ENCODE results near the gene RPA1. TPM values are rescaled to one million over a fixed set of nuclear protein-coding genes. Genes with fewer than 3 reads are reported as not detected.

Gene RPA1
- total and polyA plus RNA-seq, 9 of the 15 experiments (the other 6 are each of a cell fraction or from before 2014, with no cell fraction given): 25.2 to 125 (median 47.4) TPM

- POLR2A ChIA-PET: interaction anchor here (0.6 to 1.4 kb wide), 2 partner anchors 10 to 38 kb away, joined by 3 to 4 read pairs; no protein-coding TSS in a partner anchor
- Histone ChIP-seq H3K9me3 (replicated peaks; ENCODE audit: control insufficient read depth, insufficient read depth, low read depth, low read length) (no peaks in the 10 kb centered on the region), H3K9ac (ENCODE audit: insufficient read depth in 1 of 2, low read depth in 2 of 2, low read length in 2 of 2) (no peak overlapping the region), H3K27me3 (ENCODE audit: control insufficient read depth in 2 of 2, insufficient read depth in 2 of 2, low read length in 2 of 2) (peaks cover 7 to 59% of the 10 kb centered on the region in 2 experiments; a peak in 4 of 5 replicates), H3K4me1 (replicated peaks in 1 of 2; ENCODE audit: control insufficient read depth in 2 of 2, insufficient read depth in 2 of 2, low read length in 2 of 2) (peaks cover 0 to 18% of the 10 kb centered on the region in 2 experiments; a peak in 2 of 5 replicates), H3K4me2 (ENCODE audit: insufficient read depth, low read length) (no peak overlapping the region), H3K9me1 (ENCODE audit: control insufficient read depth, insufficient read depth, low read length) (no peaks in the 10 kb centered on the region), H3K79me2 (ENCODE audit: control insufficient read depth, insufficient read depth, low read length) (no peaks in the 10 kb centered on the region), H3K27ac (ENCODE audit: extremely low read depth, low read depth, low read length) (no peak overlapping the region), H4K20me1 (replicated peaks; ENCODE audit: control insufficient read depth, insufficient read depth, low read length) (no peaks in the 10 kb centered on the region), H3K36me3 (ENCODE audit: control insufficient read depth, insufficient read depth, low read length) (no peaks in the 10 kb centered on the region), H2AFZ (ENCODE audit: low read depth, low read length) (no peak overlapping the region), H3K4me3 (no peak overlapping the region)
- DNase-seq (ENCODE audit: extremely low read depth in 1 of 4, low spot score in 3 of 4) (no peak), FAIRE-seq (no peak), ATAC-seq (no peak)
- intact Hi-C loops (cut with micrococcal nuclease): no loop called here
- TF ChIP-seq HDGF (IDR thresholded peaks at IDR 0.05) (no peak), BRD4 (IDR thresholded peaks at IDR 0.05) (no peak), BMI1 (IDR thresholded peaks at IDR 0.05; ENCODE audit: low read length) (no peak), ZNF24 (IDR thresholded peaks at IDR 0.05) (no peak)
- TF ChIP-seq, protein P1, sequence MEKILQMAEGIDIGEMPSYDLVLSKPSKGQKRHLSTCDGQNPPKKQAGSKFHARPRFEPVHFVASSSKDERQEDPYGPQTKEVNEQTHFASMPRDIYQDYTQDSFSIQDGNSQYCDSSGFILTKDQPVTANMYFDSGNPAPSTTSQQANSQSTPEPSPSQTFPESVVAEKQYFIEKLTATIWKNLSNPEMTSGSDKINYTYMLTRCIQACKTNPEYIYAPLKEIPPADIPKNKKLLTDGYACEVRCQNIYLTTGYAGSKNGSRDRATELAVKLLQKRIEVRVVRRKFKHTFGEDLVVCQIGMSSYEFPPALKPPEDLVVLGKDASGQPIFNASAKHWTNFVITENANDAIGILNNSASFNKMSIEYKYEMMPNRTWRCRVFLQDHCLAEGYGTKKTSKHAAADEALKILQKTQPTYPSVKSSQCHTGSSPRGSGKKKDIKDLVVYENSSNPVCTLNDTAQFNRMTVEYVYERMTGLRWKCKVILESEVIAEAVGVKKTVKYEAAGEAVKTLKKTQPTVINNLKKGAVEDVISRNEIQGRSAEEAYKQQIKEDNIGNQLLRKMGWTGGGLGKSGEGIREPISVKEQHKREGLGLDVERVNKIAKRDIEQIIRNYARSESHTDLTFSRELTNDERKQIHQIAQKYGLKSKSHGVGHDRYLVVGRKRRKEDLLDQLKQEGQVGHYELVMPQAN (IDR thresholded peaks at IDR 0.05; ENCODE audit: borderline replicate concordance): no peak
- CTCF ChIA-PET (ENCODE audit: low intra/inter-chr PET ratio): no interaction called here
- BruUV-seq (replicated peaks): no TSS peak
- WGBS (ENCODE audit: insufficient coverage, low coverage, missing lambda C conversion rate): 12% methylated on average over 15 of the region's 21 CpGs
- in situ Hi-C loops (cut with MboI): no loop called here
These were observed 113.0 kb downstream of the RPA1 start for GRCh38 chr17:1942666-1943435.
